Measurements from ENCODE around the gene GNA15. TPM values are rescaled to one million over a fixed set of nuclear protein-coding genes. Genes with fewer than 3 reads are reported as not detected.

Gene GNA15
- total RNA-seq, 1 experiment from 2014 or later, result 6.2 TPM

DNA sequence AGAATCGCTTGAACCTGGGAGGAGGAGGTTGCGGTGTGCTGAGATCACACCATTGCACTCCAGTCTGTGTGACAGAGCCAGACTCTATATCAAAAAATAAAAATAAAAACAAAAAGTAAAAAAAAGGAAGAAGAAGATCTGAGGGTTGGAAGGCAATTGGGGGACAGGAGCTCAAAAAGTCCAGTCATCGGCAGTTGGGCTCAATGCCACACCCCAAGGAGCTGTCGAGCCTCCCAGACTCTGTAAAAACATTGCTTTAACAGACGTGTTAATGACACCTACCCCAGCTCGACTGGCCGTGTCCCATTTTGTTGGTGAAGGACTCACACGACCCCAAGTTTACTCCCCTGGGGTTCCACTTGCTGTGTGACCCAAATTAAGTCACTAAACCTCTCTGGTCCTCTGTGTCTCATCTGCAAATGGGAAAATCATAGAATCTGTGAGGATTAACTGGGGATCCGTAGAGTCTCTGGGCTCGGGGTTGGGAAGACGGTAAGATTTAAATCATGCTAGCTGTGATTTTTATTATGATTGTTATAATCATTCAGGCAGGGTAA is 7.0 kb downstream of the GNA15 start:
- ChIA-PET CTCF (interaction anchor here (0.8 kb wide), 1 partner anchor 14 kb away, joined by 9 read pairs; no protein-coding TSS in a partner anchor), POLR2A (no interaction called here)
- Histone ChIP-seq H3K27ac (ENCODE audit: low read length) (no peak overlapping the region), H3K9me3 (ENCODE audit: control insufficient read depth, insufficient read depth, low read depth, low read length) (no peaks in the 10 kb centered on the region), H3K4me3 (ENCODE audit: low read depth in 2 of 2, low read length in 2 of 2) (no peak overlapping the region), H3K27me3 (ENCODE audit: control insufficient read depth, insufficient read depth, low read length) (no peaks in the 10 kb centered on the region), H3K4me1 (ENCODE audit: control insufficient read depth, insufficient read depth, low read length) (peaks cover 6% of the 10 kb centered on the region), H3K36me3 (ENCODE audit: control insufficient read depth, insufficient read depth, low read length) (no peaks in the 10 kb centered on the region)
- intact Hi-C loops (cut with micrococcal nuclease; ENCODE audit: unreplicated experiment), result no loop called here
- TF ChIP-seq, protein P1, sequence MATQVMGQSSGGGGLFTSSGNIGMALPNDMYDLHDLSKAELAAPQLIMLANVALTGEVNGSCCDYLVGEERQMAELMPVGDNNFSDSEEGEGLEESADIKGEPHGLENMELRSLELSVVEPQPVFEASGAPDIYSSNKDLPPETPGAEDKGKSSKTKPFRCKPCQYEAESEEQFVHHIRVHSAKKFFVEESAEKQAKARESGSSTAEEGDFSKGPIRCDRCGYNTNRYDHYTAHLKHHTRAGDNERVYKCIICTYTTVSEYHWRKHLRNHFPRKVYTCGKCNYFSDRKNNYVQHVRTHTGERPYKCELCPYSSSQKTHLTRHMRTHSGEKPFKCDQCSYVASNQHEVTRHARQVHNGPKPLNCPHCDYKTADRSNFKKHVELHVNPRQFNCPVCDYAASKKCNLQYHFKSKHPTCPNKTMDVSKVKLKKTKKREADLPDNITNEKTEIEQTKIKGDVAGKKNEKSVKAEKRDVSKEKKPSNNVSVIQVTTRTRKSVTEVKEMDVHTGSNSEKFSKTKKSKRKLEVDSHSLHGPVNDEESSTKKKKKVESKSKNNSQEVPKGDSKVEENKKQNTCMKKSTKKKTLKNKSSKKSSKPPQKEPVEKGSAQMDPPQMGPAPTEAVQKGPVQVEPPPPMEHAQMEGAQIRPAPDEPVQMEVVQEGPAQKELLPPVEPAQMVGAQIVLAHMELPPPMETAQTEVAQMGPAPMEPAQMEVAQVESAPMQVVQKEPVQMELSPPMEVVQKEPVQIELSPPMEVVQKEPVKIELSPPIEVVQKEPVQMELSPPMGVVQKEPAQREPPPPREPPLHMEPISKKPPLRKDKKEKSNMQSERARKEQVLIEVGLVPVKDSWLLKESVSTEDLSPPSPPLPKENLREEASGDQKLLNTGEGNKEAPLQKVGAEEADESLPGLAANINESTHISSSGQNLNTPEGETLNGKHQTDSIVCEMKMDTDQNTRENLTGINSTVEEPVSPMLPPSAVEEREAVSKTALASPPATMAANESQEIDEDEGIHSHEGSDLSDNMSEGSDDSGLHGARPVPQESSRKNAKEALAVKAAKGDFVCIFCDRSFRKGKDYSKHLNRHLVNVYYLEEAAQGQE (IDR thresholded peaks at IDR 0.05; ENCODE audit: insufficient read depth in 1 of 2, low read depth in 2 of 2, low read length in 1 of 2), result no peak
- TF ChIP-seq, protein P2, sequence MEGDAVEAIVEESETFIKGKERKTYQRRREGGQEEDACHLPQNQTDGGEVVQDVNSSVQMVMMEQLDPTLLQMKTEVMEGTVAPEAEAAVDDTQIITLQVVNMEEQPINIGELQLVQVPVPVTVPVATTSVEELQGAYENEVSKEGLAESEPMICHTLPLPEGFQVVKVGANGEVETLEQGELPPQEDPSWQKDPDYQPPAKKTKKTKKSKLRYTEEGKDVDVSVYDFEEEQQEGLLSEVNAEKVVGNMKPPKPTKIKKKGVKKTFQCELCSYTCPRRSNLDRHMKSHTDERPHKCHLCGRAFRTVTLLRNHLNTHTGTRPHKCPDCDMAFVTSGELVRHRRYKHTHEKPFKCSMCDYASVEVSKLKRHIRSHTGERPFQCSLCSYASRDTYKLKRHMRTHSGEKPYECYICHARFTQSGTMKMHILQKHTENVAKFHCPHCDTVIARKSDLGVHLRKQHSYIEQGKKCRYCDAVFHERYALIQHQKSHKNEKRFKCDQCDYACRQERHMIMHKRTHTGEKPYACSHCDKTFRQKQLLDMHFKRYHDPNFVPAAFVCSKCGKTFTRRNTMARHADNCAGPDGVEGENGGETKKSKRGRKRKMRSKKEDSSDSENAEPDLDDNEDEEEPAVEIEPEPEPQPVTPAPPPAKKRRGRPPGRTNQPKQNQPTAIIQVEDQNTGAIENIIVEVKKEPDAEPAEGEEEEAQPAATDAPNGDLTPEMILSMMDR (IDR thresholded peaks at IDR 0.05), result no peak
- no peak for TF ChIP-seq SIN3A (IDR thresholded peaks at IDR 0.05; ENCODE audit: borderline replicate concordance, insufficient read depth, low read depth, low read length)
- TF ChIP-seq TCF7L2 (IDR thresholded peaks at IDR 0.05; ENCODE audit: low read depth, low read length), result no peak
- no peak for TF ChIP-seq POLR2AphosphoS5 (IDR thresholded peaks at IDR 0.05; ENCODE audit: low read depth, low read length)
- no TSS peak for BruUV-seq (replicated peaks)
- in situ Hi-C loops (cut with HindIII; ENCODE audit: low pct_unique_long_range_greater_than_20kb, low sequenced_read_pairs), result no loop called here
- DNase-seq (ENCODE audit: low read depth, low spot score) (no peak), ATAC-seq (no peak)

DNA sequence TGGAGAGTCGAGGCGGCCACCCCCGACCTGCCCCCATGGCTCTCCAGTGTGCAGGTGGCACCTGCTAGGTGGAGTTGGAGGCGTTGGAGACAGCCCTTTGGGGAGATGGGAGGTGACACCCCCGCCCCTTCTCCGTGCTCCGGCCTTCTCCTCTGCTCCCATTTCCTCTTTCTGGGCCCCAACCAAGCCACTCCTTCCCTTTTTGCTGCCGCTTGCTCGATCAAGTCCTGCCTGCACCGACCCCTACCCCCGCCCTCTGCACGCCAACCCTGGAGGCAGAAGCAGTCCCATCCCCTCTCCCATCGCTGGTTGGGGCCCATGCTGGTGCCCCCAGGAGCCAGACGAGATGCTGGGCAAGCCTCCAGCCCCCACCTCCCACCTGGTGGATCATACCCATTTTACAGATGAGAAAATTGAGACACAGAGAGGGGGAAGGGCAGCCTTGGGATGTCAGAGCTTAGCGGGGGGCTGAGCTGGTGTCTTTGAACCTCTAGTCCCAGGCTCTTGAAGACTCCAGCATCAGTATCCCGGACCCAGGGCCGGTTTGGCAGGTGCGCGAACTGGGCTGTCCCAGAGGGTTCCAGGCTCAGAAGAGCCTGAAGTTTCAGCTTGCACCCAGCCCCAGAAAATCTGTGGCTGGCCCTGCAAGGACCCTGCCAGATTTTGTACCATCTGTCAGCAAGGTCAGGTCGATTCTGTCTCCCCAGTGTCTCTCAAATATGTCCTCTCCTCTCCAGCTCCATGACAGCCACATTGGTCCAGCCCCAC is 10.3 kb downstream of the GNA15 start:
- H3K36me3 ChIP-seq (ENCODE audit: control insufficient read depth, insufficient read depth, low read length), result no peaks in the 10 kb centered on the region
- in situ Hi-C loops (cut with HindIII; ENCODE audit: low pct_unique_long_range_greater_than_20kb, low sequenced_read_pairs), result no loop called here
- no peaks in the 10 kb centered on the region for H3K27me3 ChIP-seq (ENCODE audit: control insufficient read depth, insufficient read depth, low read length)
- H3K27ac ChIP-seq (ENCODE audit: low read length), result no peak overlapping the region
- no peak for ATAC-seq
- ChIA-PET CTCF (interaction anchor here (0.6 to 1.1 kb wide), 2 partner anchors 17 to 18 kb away, joined by 3 to 6 read pairs; no protein-coding TSS in a partner anchor), POLR2A (interaction anchor here (0.6 to 0.7 kb wide), 2 partner anchors 13 to 42 kb away, joined by 3 to 5 read pairs; no protein-coding TSS in a partner anchor)
- no peak for DNase-seq (ENCODE audit: low read depth, low spot score)
- H3K4me1 ChIP-seq (ENCODE audit: control insufficient read depth, insufficient read depth, low read length), result peaks cover 6% of the 10 kb centered on the region
- no peaks in the 10 kb centered on the region for H3K9me3 ChIP-seq (ENCODE audit: control insufficient read depth, insufficient read depth, low read depth, low read length)
- H3K4me3 ChIP-seq (ENCODE audit: low read depth in 2 of 2, low read length in 2 of 2), result no peak overlapping the region
- TF ChIP-seq, protein P1 (IDR thresholded peaks at IDR 0.05; ENCODE audit: insufficient read depth in 1 of 2, low read depth in 2 of 2, low read length in 1 of 2), result no peak
- TF ChIP-seq, protein P2 (IDR thresholded peaks at IDR 0.05), result no peak
- no peak for TF ChIP-seq POLR2AphosphoS5 (IDR thresholded peaks at IDR 0.05; ENCODE audit: low read depth, low read length)
- no peak for TF ChIP-seq TCF7L2 (IDR thresholded peaks at IDR 0.05; ENCODE audit: low read depth, low read length)
- no peak for TF ChIP-seq SIN3A (IDR thresholded peaks at IDR 0.05; ENCODE audit: borderline replicate concordance, insufficient read depth, low read depth, low read length)
- BruUV-seq (replicated peaks), result no TSS peak
- intact Hi-C loops (cut with micrococcal nuclease; ENCODE audit: unreplicated experiment), result no loop called here
